A549 (cell line): ENCODE measurements around the gene DYSF. TPM values are rescaled to one million over a fixed set of nuclear protein-coding genes. Genes with fewer than 3 reads are reported as not detected.

Experiments
- ATAC-seq, 2 experiments: fragments of 200-7000 bp in 1 of 2; fragments of >200 bp in 1 of 2; cut with Nextera tagmentation in 1 of 2; cut with Tn5 transposase in 1 of 2; 3 replicates each; pipeline versions ENCODE4 v1.8.0 to v1.9.1; 2018 to 2020; ENCODE audit warnings: mild to moderate bottlenecking in 1 of 2, moderate library complexity in 1 of 2
- CTCF ChIA-PET: fragments of 300-600 bp; sonication (Branson Sonifier 250); formaldehyde crosslinking; extraction: SDS; loops from one replicate; lab custom pipeline; 2021; ENCODE audit warnings: antibody characterized with exemption, inconsistent platforms; lab: Yijun Ruan, JAX
- POLR2A ChIA-PET: fragments of 350-600 bp; formaldehyde crosslinking; extraction: SDS; loops from one replicate; lab custom pipeline; 2021; ENCODE audit warnings: antibody characterized with exemption, inconsistent platforms; lab: Yijun Ruan, JAX
- DNase-seq, 2 experiments: peaks; one replicate each; pipeline versions ENCODE4 v3.0.0 to v3.0.0-alpha.2; 2011 to 2016; ENCODE audit warnings: low read depth in 1 of 2, low spot score in 1 of 2
- FAIRE-seq: peaks from 2 replicates; lab custom pipeline; 2011; peaks lifted over from hg19 to GRCh38; lab: Jason Lieb, UNC
- H3K27ac ChIP-seq, 2 experiments: fragments of >200 bp; sonication (Bioruptor Twin); formaldehyde crosslinking; 3 replicates each; pipeline ENCODE4 v1.5.1; 2016 to 2017
- H3K4me1 ChIP-seq: fragments of >200 bp; sonication (Bioruptor Twin); formaldehyde crosslinking; 3 replicates; pipeline ENCODE4 v1.6.1; 2016
- H3K4me2 ChIP-seq: fragments of >200 bp; sonication (Bioruptor Twin); formaldehyde crosslinking; 3 replicates; pipeline ENCODE4 v1.6.1; 2016
- H3K4me3 ChIP-seq: fragments of >200 bp; sonication (Bioruptor Twin); formaldehyde crosslinking; 3 replicates; pipeline ENCODE4 v1.5.1; 2016
- H3K9me3 ChIP-seq: fragments of >200 bp; sonication (Bioruptor Twin); formaldehyde crosslinking; 3 replicates; pipeline ENCODE4 v1.6.1; 2016
- CEBPB ChIP-seq, 2 experiments: fragments of >200 bp in 1 of 2; sonication (Bioruptor Twin) in 1 of 2; formaldehyde crosslinking in 1 of 2; IDR thresholded peaks; 2 replicates each; pipeline ENCODE4 v1.6.1; 2012 to 2016
- CHD2 ChIP-seq: fragments of 150-350 bp; IDR thresholded peaks from 2 replicates; pipeline ENCODE4 v1.6.1; 2014; ENCODE audit warnings: low read length; ENCODE audit not compliant: partially characterized antibody
- CHD4 ChIP-seq: fragments of 200-600 bp; sonication (generic); IDR thresholded peaks from 2 replicates; pipeline ENCODE4 v1.6.1; 2016; ENCODE audit warnings: antibody characterized with exemption, mild to moderate bottlenecking, borderline replicate concordance
- E2F6 ChIP-seq: IDR thresholded peaks from 2 replicates; pipeline ENCODE4 v1.6.1; 2012; ENCODE audit warnings: low read depth, borderline replicate concordance
- EHF ChIP-seq: fragments of 250-450 bp; sonication (Bioruptor Pico); IDR thresholded peaks from 2 replicates; pipeline ENCODE4 v1.5.0; 2020; ENCODE audit warnings: mild to moderate bottlenecking
- ELK1 ChIP-seq: fragments of 150-350 bp; IDR thresholded peaks from 2 replicates; pipeline ENCODE4 v1.6.1; 2014; ENCODE audit warnings: low read depth, mild to moderate bottlenecking, low read length
- FOSB ChIP-seq: fragments of 250-450 bp; sonication (Bioruptor Pico); IDR thresholded peaks from 2 replicates; pipeline ENCODE4 v1.5.0; 2020; ENCODE audit warnings: mild to moderate bottlenecking, moderate library complexity
- FOSL2 ChIP-seq, 2 experiments: fragments of 450-650 bp in 1 of 2; fragments of >200 bp in 1 of 2; sonication (Bioruptor Twin) in 1 of 2; formaldehyde crosslinking; IDR thresholded peaks; 2 replicates each; pipeline versions ENCODE4 v1.5.0 to v1.6.1; 2016 to 2020; ENCODE audit warnings: mild to moderate bottlenecking in 1 of 2, moderate library complexity in 1 of 2
- FOXS1 ChIP-seq: fragments of 250-450 bp; sonication (Bioruptor Pico); IDR thresholded peaks from 2 replicates; pipeline ENCODE4 v1.5.0; 2020; ENCODE audit warnings: mild to moderate bottlenecking, moderate library complexity
- GATA3 ChIP-seq: IDR thresholded peaks from 2 replicates; pipeline ENCODE4 v1.6.1; 2012; ENCODE audit warnings: borderline replicate concordance
- JUN ChIP-seq, 2 experiments: fragments of >200 bp; sonication (Bioruptor Twin); formaldehyde crosslinking; IDR thresholded peaks; 2 replicates in 1 of 2; 3 replicates in 1 of 2; pipeline ENCODE4 v1.6.1; 2016 to 2017
- JUNB ChIP-seq: fragments of >200 bp; sonication (Bioruptor Twin); formaldehyde crosslinking; IDR thresholded peaks from 2 replicates; pipeline ENCODE4 v1.6.1; 2016
- KDM1A ChIP-seq: fragments of 200-600 bp; sonication (generic); IDR thresholded peaks from 2 replicates; pipeline ENCODE4 v1.6.1; 2016; ENCODE audit warnings: low read depth, mild to moderate bottlenecking
- MAFK ChIP-seq: fragments of 450-650 bp; IDR thresholded peaks from 2 replicates; pipeline ENCODE4 v1.6.1; 2014; ENCODE audit not compliant: partially characterized antibody
- NFE2L2 ChIP-seq: fragments of 150-350 bp; conservative IDR thresholded peaks from 2 replicates; pipeline ENCODE4 v1.6.1; 2014; ENCODE audit warnings: low read length
- PBX3 ChIP-seq: IDR thresholded peaks from 2 replicates; pipeline ENCODE4 v1.6.1; 2012
- RAD21 ChIP-seq, 2 experiments: fragments of >200 bp in 1 of 2; sonication (Bioruptor Twin) in 1 of 2; formaldehyde crosslinking in 1 of 2; IDR thresholded peaks in 1 of 2; conservative IDR thresholded peaks in 1 of 2; 2 replicates in 1 of 2; 3 replicates in 1 of 2; pipeline ENCODE4 v1.6.1; 2012 to 2018; ENCODE audit warnings: inconsistent platforms in 1 of 2
- RARB ChIP-seq: fragments of 250-450 bp; sonication (Bioruptor Pico); IDR thresholded peaks from 2 replicates; pipeline ENCODE4 v1.8.0; 2021; ENCODE audit warnings: mild to moderate bottlenecking, moderate library complexity
- RCOR1 ChIP-seq: fragments of 150-350 bp; IDR thresholded peaks from 2 replicates; pipeline ENCODE4 v1.6.1; 2014; ENCODE audit warnings: antibody characterized with exemption, low read length, low read depth
- REST ChIP-seq: fragments of 200-600 bp; sonication (generic); IDR thresholded peaks from 2 replicates; pipeline ENCODE4 v1.6.1; 2016; ENCODE audit warnings: antibody characterized with exemption, mild to moderate bottlenecking, moderate library complexity
- RFX5 ChIP-seq: fragments of 450-650 bp; IDR thresholded peaks from 2 replicates; pipeline ENCODE4 v1.7.1; 2014; ENCODE audit warnings: antibody characterized with exemption, mild to moderate bottlenecking, moderate library complexity
- SREBF2 ChIP-seq: fragments of 450-650 bp; IDR thresholded peaks from 2 replicates; pipeline ENCODE4 v1.6.1; 2014; ENCODE audit warnings: mild to moderate bottlenecking, moderate library complexity
- TFCP2L1 ChIP-seq: fragments of 250-450 bp; sonication (Bioruptor Pico); IDR thresholded peaks from 2 replicates; pipeline ENCODE4 v1.5.0; 2021; ENCODE audit warnings: mild to moderate bottlenecking
- TP53 ChIP-seq: fragments of 250-450 bp; sonication (Bioruptor Pico); IDR thresholded peaks from 2 replicates; pipeline ENCODE4 v1.5.0; 2021; ENCODE audit warnings: mild to moderate bottlenecking, moderate library complexity
- ZNF302 ChIP-seq: fragments of 250-450 bp; sonication (Bioruptor Pico); IDR thresholded peaks from 2 replicates; pipeline ENCODE4 v1.9.0; 2021; ENCODE audit warnings: inconsistent platforms, mild to moderate bottlenecking, moderate library complexity
- WGBS: methylation state at CpG from one replicate; pipeline ENCODE4 v1.1.6; 2017; ENCODE audit errors: missing lambda C conversion rate; 5-methylcytosine and 5-hydroxymethylcytosine counted together
- polyA plus RNA-seq, 4 experiments: library from polyadenylated mRNA; depleted of rRNA in 3 of 4; stranded (reverse); fragments of >200 nt; fragmentation: RNase III in 1 of 4; extraction: RNeasy Plus Mini Kit Qiagen cat#74134 plus additional on column Dnase treatment in 1 of 4; gene quantifications; 2 replicates in 3 of 4; 3 replicates in 1 of 4; pipeline ENCODE4 v1.2.3, GENCODE V29; 2011 to 2017

The DYSF gene
- polyA plus RNA-seq, 2 of the 4 experiments (the other 2 are of a cell fraction), result 0.36 to 0.98 TPM

- FAIRE-seq (no peak), DNase-seq (no peak), ATAC-seq (no peak)
- TF ChIP-seq ZNF302 (no peak), MAFK (no peak), PBX3 (no peak), FOSB (CRISPR knock-in tag) (no peak), FOSL2 (IDR thresholded peaks at IDR 0.05) (no peak), FOSL2 (CRISPR knock-in tag; IDR thresholded peaks at IDR 0.05) (no peak), E2F6 (no peak), TP53 (CRISPR knock-in tag) (no peak), SREBF2 (no peak), REST (no peak), EHF (CRISPR knock-in tag) (no peak), RARB (CRISPR knock-in tag) (no peak)
- CTCF ChIA-PET, result no interaction called here
- POLR2A ChIA-PET, result no interaction called here
- Histone ChIP-seq H3K27ac (no peak overlapping the region), H3K4me3 (no peak overlapping the region), H3K9me3 (no peaks in the 10 kb centered on the region), H3K4me2 (no peak overlapping the region), H3K4me1 (no peaks in the 10 kb centered on the region)
- 63% methylated on average over 7 of the region's 7 CpGs for WGBS
These were observed 220.9 kb downstream of the DYSF start for GRCh38 chr2:71674158-71674851.

- POLR2A ChIA-PET, result no interaction called here
- 71% methylated on average over 9 of the region's 9 CpGs for WGBS
These were observed 221.9 kb downstream of the DYSF start for GRCh38 chr2:71675296-71675695.

GRCh38 chr2:71678874-71679273, 225.5 kb downstream of the DYSF start:
- Histone ChIP-seq H3K4me2 (no peak overlapping the region), H3K27ac (no peak overlapping the region), H3K9me3 (no peaks in the 10 kb centered on the region), H3K4me3 (no peak overlapping the region), H3K4me1 (no peaks in the 10 kb centered on the region)
- DNase-seq, result no peak
- ChIA-PET CTCF (interaction anchor here (0.9 to 1.5 kb wide), 2 partner anchors 10 to 11 kb away, joined by 3 to 4 read pairs; no protein-coding TSS in a partner anchor), POLR2A (no interaction called here)
- FAIRE-seq, result no peak
- no peak for ATAC-seq
- WGBS, result 48% methylated on average over 6 of the region's 6 CpGs
- TF ChIP-seq RFX5 (no peak), NFE2L2 (no peak), CEBPB (IDR thresholded peaks at IDR 0.05) (no peak), MAFK (no peak), TFCP2L1 (no peak), FOXS1 (CRISPR knock-in tag) (no peak), JUNB (no peak), RAD21 (conservative IDR thresholded peaks at IDR 0.05 in 1 of 2, IDR thresholded peaks at IDR 0.05 in 1 of 2) (no peak), ELK1 (no peak), RCOR1 (no peak), CHD4 (no peak), JUN (IDR thresholded peaks at IDR 0.05) (no peak), KDM1A (no peak)

More at GRCh38 chr2:71675296-71675695, 221.9 kb downstream of the DYSF start:
- Histone ChIP-seq H3K4me1 (no peaks in the 10 kb centered on the region), H3K4me3 (no peak overlapping the region), H3K9me3 (no peaks in the 10 kb centered on the region), H3K4me2 (no peak overlapping the region), H3K27ac (no peak overlapping the region)
- ATAC-seq (no peak), FAIRE-seq (no peak), DNase-seq (no peak)
- TF ChIP-seq GATA3 (no peak), CHD2 (no peak)
- CTCF ChIA-PET, result no interaction called here
